Kidney epithelial cell (primary cell): ENCODE results near the gene CDHR3. TPM values are rescaled to one million over a fixed set of nuclear protein-coding genes. Genes with fewer than 3 reads are reported as not detected.

Experiments
- DNase-seq: peaks from one replicate; pipeline ENCODE4 v3.0.0-alpha.2; 2010; ENCODE audit warnings: low read depth
- H3K27me3 ChIP-seq: 2 replicates; pipeline ENCODE4 v1.6.0; 2011; ENCODE audit warnings: low read length; ENCODE audit not compliant: control insufficient read depth, insufficient read depth
- H3K36me3 ChIP-seq: 2 replicates; pipeline ENCODE4 v1.5.1; 2011; ENCODE audit warnings: low read length; ENCODE audit not compliant: control insufficient read depth, insufficient read depth
- H3K4me3 ChIP-seq: 2 replicates; pipeline ENCODE4 v1.5.1; 2011; ENCODE audit warnings: low read depth, mild to moderate bottlenecking, control low read depth, low read length
- total RNA-seq: library from RNA; depleted of rRNA; stranded (reverse); fragments of >200 nt; gene quantifications from 2 replicates; pipeline ENCODE4 v1.2.3, GENCODE V29; 2015
- TF ChIP-seq, protein P1 (sequence below): IDR thresholded peaks from 2 replicates; pipeline ENCODE4 v1.5.1; 2011; ENCODE audit warnings: mild to moderate bottlenecking, moderate library complexity, low read length, control low read depth, inconsistent platforms; ENCODE audit not compliant: insufficient read depth, poor library complexity, severe bottlenecking

The CDHR3 gene
- total RNA-seq, 1 donor from 2014 or later, result 0.96 TPM

DNA sequence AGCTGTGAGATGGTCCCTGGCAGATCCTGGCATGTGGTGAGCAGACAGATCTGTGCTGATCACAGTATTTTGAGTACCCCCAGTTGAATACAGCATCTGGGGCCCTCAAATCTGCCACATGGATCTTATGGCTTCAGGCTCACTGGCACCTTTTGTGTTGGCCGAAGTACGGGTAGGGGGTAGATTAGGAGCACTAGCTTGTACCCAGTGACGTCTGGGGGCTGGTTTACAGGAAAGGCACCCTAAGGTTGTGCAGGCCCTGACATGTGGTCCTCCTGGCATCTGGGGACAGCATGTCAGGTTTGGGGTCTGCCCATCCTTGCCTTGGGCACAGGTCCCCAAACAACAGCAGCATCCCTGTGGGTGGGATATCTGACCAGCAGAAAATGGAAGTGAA lies 95.9 kb downstream of the CDHR3 start:
- TF ChIP-seq, protein P1, sequence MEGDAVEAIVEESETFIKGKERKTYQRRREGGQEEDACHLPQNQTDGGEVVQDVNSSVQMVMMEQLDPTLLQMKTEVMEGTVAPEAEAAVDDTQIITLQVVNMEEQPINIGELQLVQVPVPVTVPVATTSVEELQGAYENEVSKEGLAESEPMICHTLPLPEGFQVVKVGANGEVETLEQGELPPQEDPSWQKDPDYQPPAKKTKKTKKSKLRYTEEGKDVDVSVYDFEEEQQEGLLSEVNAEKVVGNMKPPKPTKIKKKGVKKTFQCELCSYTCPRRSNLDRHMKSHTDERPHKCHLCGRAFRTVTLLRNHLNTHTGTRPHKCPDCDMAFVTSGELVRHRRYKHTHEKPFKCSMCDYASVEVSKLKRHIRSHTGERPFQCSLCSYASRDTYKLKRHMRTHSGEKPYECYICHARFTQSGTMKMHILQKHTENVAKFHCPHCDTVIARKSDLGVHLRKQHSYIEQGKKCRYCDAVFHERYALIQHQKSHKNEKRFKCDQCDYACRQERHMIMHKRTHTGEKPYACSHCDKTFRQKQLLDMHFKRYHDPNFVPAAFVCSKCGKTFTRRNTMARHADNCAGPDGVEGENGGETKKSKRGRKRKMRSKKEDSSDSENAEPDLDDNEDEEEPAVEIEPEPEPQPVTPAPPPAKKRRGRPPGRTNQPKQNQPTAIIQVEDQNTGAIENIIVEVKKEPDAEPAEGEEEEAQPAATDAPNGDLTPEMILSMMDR, result no peak
- no peak for DNase-seq
- Histone ChIP-seq H3K36me3 (no peaks in the 10 kb centered on the region), H3K4me3 (no peak overlapping the region), H3K27me3 (peaks cover 3% of the 10 kb centered on the region)

DNA sequence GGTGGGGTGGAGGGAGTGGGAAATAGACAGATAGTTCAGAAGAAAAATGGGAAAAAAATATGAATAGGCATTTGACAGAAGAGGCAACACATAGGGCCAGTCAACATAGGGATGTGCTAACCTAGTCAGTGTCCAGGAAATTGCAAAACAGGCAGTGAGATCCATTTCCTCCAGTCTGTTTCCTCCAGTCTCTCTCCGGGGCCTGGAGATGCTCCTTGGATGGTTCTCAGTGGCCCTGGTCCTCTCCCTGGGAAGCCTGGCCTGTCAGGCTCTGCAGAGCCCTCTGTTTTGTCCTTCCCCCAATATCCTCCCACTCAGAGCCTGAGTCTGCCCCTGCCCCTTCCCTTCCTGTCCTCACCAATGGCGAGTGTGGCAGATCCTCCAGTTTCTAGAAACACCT lies 96.5 kb downstream of the CDHR3 start:
- DNase-seq, result no peak
- H3K36me3 ChIP-seq, result no peaks in the 10 kb centered on the region
- TF ChIP-seq, protein P1, result no peak
- no peaks in the 10 kb centered on the region for H3K27me3 ChIP-seq
- H3K4me3 ChIP-seq, result no peak overlapping the region

DNA sequence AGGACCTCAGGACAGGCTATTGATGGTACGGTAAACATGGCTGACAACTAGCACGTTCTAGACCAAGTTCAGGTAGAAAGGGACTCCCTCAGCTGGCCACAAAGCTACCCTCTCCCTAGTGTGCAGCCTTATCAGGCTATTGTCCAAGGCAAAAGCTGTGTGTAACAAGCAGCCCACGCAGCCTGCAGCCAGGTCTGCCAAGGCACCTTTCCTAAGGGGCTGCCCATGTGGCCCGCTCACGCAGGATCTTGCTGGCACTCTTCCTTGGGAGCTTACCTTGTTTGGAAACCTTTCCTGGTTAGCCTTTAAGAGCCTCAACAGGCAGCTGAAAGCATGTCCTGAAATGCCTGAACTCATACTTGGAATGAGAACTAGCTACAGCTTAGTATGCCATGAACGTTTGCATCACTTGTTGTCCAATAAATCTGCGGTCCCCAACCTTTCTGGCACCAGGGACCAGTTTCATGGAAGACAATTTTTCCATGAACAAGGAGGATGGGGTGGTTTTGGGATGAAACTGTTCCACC lies 97.4 kb downstream of the CDHR3 start:
- DNase-seq, result no peak
- Histone ChIP-seq H3K27me3 (no peaks in the 10 kb centered on the region), H3K4me3 (no peak overlapping the region), H3K36me3 (no peaks in the 10 kb centered on the region)
- TF ChIP-seq, protein P1, result no peak

DNA sequence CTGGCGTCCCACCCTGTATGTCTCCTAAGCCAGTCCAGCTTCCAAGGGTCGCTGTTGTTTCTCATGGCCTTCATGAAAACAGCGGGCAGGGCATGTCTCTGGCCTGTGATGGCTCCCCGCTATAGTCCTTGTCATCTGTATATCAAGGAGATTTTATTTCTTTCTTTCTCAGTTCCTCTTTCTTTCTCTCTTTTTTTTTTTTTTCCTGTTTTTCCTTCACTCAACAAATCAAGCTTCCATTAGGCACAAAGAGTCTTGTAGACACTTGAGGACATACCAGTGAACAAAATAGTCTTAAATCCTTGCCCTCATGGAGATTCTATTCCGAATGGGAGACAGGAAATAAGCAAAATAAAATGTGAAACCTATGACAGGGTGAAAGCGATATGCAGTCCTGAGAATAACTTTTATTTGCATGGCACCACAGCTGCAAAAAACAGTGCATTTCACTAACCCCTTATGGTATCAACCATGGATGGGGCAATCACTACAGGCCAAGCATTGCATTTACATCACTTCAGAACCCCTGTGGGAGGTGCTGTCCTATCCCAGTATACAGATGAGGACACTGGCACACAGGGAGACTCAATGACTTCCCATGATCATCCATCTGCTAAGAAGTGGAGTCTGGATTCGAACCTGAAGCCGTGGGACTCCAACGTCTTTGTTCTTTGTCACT lies 98.4 kb downstream of the CDHR3 start:
- DNase-seq, result no peak
- Histone ChIP-seq H3K36me3 (no peaks in the 10 kb centered on the region), H3K4me3 (no peak overlapping the region), H3K27me3 (no peaks in the 10 kb centered on the region)
- TF ChIP-seq, protein P1, result no peak

DNA sequence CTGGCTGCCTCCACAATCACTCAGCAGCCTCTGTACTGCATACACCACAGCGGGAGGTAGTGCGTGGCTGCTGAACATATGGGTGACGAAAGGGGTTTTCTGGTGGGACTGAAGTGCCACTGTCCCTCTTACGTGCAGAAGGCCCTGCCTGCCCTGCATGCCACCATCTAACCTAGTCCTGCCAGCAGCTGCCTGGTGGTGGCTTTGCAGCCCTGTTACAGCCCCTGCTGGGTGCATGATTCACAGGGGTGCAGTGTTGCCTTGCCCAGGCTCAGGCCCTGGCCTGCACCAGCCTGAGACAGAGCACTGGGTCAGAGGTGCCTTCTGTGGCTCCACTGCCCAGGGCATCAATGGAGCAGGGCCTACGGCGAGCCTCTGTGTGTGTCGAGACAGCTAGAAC lies 98.9 kb downstream of the CDHR3 start:
- TF ChIP-seq, protein P1, result no peak
- no peak overlapping the region for H3K4me3 ChIP-seq
- no peak for DNase-seq
- H3K36me3 ChIP-seq, result no peaks in the 10 kb centered on the region
- no peaks in the 10 kb centered on the region for H3K27me3 ChIP-seq

DNA sequence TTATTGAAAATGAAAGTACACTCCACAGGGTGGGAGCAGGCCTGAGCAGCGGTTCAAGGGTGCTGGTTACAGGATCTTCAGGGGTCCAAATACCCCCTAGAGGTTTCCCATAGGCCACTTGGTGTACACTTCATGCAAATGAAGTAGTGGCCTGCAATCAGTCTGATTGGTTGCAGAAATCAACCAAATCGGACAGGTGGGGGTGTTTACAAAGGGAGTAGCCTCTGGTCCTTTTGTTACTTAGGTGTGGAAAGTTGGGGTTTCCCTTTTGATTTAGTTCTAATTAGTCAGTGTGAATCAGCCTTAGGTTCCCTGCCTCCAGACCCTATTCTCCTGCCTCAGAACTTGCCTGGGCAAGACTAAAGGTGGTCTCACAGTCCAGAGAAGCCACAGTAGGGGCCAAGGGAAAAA lies 99.5 kb downstream of the CDHR3 start:
- Histone ChIP-seq H3K4me3 (no peak overlapping the region), H3K36me3 (no peaks in the 10 kb centered on the region), H3K27me3 (no peaks in the 10 kb centered on the region)
- TF ChIP-seq, protein P1, result no peak
- no peak for DNase-seq
